Progenitor cell of endocrine pancreas (in vitro differentiated cells): ENCODE measurements around the gene CELSR1. TPM values are rescaled to one million over a fixed set of nuclear protein-coding genes. Genes with fewer than 3 reads are reported as not detected.
"Not testable (repeated sequence)": the region's sequence is repeated elsewhere in the genome, so short reads cannot be mapped to it uniquely, and the experiment has no call there.

ENCODE experiments used
- DNase-seq: peaks from one replicate; pipeline ENCODE4 v3.0.0; 2021; ENCODE audit warnings: low spot score; ENCODE audit not compliant: unreplicated experiment
- H3K27ac Mint-ChIP-seq: 2 replicates; pipeline ENCODE4 v1.8.0; 2021; ENCODE audit warnings: mild to moderate bottlenecking, moderate library complexity, mixed read lengths
- H3K27me3 Mint-ChIP-seq: 2 replicates; pipeline ENCODE4 v1.8.0; 2021; ENCODE audit warnings: mixed read lengths
- H3K36me3 Mint-ChIP-seq: 2 replicates; pipeline ENCODE4 v1.8.0; 2022; ENCODE audit warnings: mixed read lengths; ENCODE audit not compliant: insufficient read depth
- H3K4me1 Mint-ChIP-seq: 2 replicates; pipeline ENCODE4 v1.8.0; 2021; ENCODE audit warnings: low read depth, mixed read lengths
- H3K4me3 Mint-ChIP-seq: 2 replicates; pipeline ENCODE4 v1.8.0; 2021; ENCODE audit warnings: low read depth, mild to moderate bottlenecking, moderate library complexity, mixed read lengths
- H3K9me3 Mint-ChIP-seq: 2 replicates; pipeline ENCODE4 v1.8.0; 2021; ENCODE audit warnings: low read depth, mixed read lengths
- total RNA-seq: library from RNA; stranded (reverse); gene quantifications from 2 replicates; pipeline ENCODE4 v1.2.1, GENCODE V29; 2021
- TF ChIP-seq, protein P1 (sequence below): fragments of 200-600 bp; sonication (generic); IDR thresholded peaks from one replicate; pipeline ENCODE4 v1.5.0; 2021; ENCODE audit warnings: antibody characterized with exemption, mild to moderate bottlenecking; ENCODE audit not compliant: unreplicated experiment

The CELSR1 gene
- total RNA-seq, 1 donor from 2014 or later = 20.9 TPM

DNA sequence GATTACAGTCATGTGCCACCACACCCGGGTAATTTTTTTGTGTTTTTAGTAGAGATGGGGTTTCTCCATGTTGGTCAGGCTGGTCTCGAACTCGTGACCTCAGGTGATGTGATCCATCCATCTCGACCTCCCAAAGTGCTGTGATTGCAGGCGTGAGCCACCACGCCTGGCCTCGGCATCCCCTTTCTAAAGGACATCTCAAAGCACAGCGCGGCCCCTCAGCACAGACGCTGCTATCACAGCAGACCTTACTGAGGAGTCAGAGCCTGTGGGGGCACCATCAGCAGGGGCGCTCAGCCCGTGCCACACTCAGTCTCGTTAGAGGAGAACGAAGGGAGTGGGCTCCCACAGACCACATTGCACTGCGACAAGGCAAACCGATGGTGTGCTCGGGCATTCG is 19.4 kb downstream of the CELSR1 start:
- no peak for DNase-seq
- peaks cover 43% of the 10 kb centered on the region for H3K27me3 Mint-ChIP-seq
- TF ChIP-seq, protein P1, sequence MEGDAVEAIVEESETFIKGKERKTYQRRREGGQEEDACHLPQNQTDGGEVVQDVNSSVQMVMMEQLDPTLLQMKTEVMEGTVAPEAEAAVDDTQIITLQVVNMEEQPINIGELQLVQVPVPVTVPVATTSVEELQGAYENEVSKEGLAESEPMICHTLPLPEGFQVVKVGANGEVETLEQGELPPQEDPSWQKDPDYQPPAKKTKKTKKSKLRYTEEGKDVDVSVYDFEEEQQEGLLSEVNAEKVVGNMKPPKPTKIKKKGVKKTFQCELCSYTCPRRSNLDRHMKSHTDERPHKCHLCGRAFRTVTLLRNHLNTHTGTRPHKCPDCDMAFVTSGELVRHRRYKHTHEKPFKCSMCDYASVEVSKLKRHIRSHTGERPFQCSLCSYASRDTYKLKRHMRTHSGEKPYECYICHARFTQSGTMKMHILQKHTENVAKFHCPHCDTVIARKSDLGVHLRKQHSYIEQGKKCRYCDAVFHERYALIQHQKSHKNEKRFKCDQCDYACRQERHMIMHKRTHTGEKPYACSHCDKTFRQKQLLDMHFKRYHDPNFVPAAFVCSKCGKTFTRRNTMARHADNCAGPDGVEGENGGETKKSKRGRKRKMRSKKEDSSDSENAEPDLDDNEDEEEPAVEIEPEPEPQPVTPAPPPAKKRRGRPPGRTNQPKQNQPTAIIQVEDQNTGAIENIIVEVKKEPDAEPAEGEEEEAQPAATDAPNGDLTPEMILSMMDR = no peak
- H3K36me3 Mint-ChIP-seq = peaks cover 4% of the 10 kb centered on the region
- H3K4me1 Mint-ChIP-seq = peaks cover 7% of the 10 kb centered on the region
- H3K27ac Mint-ChIP-seq = no peak overlapping the region
- no peaks in the 10 kb centered on the region for H3K9me3 Mint-ChIP-seq
- no peak overlapping the region for H3K4me3 Mint-ChIP-seq

DNA sequence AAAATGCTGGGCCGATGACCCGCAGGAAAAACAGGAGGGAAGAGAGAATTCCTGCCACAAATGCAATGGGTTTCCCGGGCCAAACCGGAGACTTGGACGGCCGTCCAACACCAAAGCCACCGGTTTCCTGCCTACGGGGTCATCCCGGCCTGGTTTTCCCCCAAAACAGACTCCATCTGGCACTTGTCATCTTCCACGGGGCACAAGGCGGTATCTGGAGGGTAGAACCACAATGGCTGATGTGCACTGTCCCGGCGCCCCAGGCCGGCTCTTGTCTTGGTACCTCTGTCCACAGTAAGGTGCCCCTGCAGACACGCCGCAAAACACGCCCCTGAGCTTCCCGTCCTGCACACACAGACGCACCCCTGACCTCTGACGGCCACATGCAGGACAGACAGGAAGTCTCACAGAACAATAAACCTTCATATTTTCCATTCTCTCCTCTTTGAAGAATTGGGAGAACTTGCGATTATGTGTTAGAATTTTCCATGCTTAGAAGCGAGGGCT is 20.1 kb downstream of the CELSR1 start:
- H3K9me3 Mint-ChIP-seq = no peaks in the 10 kb centered on the region
- TF ChIP-seq, protein P1 = no peak
- peaks cover under 1% of the 10 kb centered on the region for H3K4me1 Mint-ChIP-seq
- DNase-seq = no peak
- no peak overlapping the region for H3K4me3 Mint-ChIP-seq
- no peak overlapping the region for H3K27ac Mint-ChIP-seq
- peaks cover 4% of the 10 kb centered on the region for H3K36me3 Mint-ChIP-seq
- peaks cover 37% of the 10 kb centered on the region for H3K27me3 Mint-ChIP-seq

DNA sequence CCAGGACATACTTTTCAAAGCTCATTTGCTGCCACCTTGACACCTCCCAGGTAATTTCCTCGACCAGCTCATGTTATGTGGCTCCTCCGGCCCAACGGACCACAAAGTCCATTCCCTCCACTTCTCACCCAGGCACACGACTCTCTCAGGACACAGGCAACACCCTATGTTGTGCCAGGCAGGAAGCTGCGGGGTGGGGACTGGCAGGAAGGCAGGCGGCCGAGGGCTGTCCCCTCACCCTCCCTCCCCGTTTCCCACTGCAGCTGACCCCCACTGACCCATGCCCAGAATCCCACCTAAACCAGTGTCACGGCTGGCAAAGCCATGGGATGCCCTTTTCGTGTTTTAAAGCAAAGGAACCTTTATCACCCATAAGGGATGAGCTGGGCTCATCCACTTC is 20.8 kb downstream of the CELSR1 start:
- Mint-ChIP-seq H3K27ac (no peak overlapping the region), H3K4me1 (no peaks in the 10 kb centered on the region), H3K36me3 (peaks cover 4% of the 10 kb centered on the region), H3K4me3 (no peak overlapping the region), H3K27me3 (peaks cover 32% of the 10 kb centered on the region), H3K9me3 (no peaks in the 10 kb centered on the region)
- TF ChIP-seq, protein P1 = no peak
- no peak for DNase-seq

DNA sequence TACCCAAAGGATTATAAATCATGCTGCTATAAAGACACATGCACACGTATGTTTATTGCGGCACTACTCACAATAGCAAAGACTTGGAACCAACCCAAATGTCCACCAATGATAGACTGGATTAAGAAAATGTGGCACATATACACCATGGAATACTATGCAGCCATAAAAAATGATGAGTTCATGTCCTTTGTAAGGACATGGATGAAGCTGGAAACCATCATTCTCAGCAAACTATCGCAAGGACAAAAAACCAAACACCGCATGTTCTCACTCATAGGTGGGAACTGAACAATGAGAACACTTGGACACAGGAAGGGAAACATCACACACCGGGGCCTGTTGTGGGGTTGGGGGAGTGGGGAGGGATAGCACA is 21.3 kb downstream of the CELSR1 start:
- H3K9me3 Mint-ChIP-seq, DNase-seq, H3K36me3 Mint-ChIP-seq, H3K4me1 Mint-ChIP-seq, H3K27ac Mint-ChIP-seq, H3K4me3 Mint-ChIP-seq: not testable (repeated sequence)
- H3K27me3 Mint-ChIP-seq = peaks cover 32% of the 10 kb centered on the region

DNA sequence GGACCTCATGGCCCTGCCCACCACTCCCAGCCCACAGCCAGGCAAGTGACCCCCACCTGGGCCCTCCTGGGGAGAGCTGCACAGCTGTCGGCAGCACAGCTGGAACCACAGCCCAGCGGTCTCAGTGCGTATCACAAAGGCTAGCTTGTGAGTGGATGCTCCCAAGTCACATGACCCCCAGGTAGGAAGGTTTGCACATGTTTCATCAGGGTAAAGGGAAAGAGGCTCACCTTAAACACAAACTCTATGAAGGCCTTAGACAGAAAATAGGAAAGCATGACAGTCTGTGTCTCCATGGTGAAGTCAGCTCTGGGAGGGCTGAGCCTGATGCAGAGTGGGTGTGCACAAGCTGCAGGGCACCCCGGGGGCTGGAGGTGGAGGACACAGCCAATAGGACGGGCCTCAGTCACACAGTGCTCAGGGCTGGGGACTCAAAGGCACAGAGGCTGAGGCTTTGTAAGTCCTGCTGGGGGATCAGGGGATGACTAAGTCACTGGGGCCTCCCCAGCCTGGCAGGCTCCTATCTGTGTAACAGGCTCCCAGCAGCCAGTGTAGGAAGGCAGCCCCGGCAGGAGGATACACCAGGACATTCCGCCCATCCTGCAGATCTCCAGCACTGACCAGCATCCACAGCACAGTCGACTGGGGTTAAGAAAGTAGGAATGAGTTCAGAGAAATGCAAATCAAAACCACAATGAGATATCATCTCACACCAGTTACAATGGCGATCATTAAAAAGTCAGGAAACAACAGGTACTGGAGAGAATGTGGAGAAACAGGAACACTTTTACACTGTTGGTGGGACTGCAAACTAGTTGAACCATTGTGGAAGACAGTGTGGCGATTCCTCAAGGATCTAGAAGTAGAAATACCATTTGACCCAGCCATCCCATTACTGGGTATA is 22.0 kb downstream of the CELSR1 start:
- Mint-ChIP-seq H3K4me3 (no peak overlapping the region), H3K27me3 (peaks cover 26% of the 10 kb centered on the region), H3K27ac (no peak overlapping the region), H3K36me3 (peaks cover 3% of the 10 kb centered on the region), H3K9me3 (no peaks in the 10 kb centered on the region), H3K4me1 (no peaks in the 10 kb centered on the region)
- no peak for DNase-seq
- TF ChIP-seq, protein P1 = no peak
